NCI-H82 (cell line): ENCODE results near the gene TMEM107.

Experiments
- DNase-seq: peaks from one replicate; lab custom pipeline; 2025; lab: John Stamatoyannopoulos, UW

TMEM107 gene

GRCh38 chr17:8150194-8151119 is 25.7 kb downstream of the TMEM107 start:
- DNase-seq: no peak

- DNase-seq: no peak
Observed at GRCh38 chr17:8149419-8150193, 26.6 kb downstream of the TMEM107 start.

DNA sequence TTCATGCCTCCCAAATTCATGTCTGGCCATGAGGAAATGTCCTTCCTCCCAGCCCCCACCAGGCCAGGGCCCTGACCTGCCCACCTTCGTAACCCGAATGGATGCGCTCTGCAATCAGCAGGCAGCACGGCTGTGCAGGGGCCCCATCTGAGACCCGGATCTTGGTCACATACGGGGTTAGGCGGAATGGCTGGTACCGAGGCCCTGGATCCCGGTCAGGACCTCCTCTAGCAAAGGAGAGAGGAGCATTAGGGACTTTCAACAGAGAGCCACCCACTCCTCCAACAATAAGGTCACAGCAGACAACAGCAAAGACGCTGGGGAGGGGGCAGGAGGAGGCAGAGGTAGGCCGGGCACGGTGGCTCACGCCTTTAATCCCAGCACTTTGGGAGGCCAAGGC is 27.6 kb downstream of the TMEM107 start:
- no peak for DNase-seq

GRCh38 chr17:8147805-8148404 is 28.3 kb downstream of the TMEM107 start:
- DNase-seq: no peak

DNA sequence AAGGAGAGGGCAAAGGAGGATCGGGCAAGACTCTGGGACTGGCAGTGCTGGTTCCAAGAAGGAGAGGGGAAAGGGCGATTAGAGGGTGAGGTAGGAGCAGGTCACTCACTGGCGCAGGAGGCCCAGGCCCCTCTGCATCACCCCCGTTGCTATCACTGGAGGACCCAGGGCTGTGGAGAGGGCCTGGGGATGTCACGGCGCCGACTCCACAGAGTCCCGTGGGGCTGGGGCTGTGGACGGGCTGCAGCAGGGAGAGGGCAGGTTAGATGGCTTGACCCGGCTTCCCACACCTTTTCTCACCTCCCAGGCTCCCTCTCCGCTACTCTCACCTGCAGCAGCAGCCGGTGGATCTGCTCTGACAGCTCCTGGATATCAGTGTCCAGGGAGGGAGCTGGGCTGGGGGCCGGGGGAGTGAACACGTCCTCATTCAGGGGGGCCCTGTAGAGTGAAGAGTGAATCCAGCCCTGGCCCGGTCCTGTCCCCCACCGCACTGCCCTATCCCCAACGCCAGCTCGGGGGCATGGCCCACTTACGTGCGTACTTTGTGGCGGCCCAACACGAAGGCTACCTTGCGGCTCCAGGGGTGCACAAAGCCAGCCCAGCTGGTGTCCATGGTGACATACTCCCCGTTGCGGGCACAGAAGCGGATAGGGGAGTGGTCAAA is 28.9 kb downstream of the TMEM107 start:
- DNase-seq: no peak

- no peak for DNase-seq
Observed at GRCh38 chr17:8146381-8147140, 29.6 kb downstream of the TMEM107 start.

- DNase-seq: no peak
Observed at GRCh38 chr17:8145811-8146210, 30.4 kb downstream of the TMEM107 start.

- no peak for DNase-seq
Observed at GRCh38 chr17:8144401-8145231, 31.6 kb downstream of the TMEM107 start.

GRCh38 chr17:8143581-8144400 is 32.4 kb downstream of the TMEM107 start:
- no peak for DNase-seq

DNA sequence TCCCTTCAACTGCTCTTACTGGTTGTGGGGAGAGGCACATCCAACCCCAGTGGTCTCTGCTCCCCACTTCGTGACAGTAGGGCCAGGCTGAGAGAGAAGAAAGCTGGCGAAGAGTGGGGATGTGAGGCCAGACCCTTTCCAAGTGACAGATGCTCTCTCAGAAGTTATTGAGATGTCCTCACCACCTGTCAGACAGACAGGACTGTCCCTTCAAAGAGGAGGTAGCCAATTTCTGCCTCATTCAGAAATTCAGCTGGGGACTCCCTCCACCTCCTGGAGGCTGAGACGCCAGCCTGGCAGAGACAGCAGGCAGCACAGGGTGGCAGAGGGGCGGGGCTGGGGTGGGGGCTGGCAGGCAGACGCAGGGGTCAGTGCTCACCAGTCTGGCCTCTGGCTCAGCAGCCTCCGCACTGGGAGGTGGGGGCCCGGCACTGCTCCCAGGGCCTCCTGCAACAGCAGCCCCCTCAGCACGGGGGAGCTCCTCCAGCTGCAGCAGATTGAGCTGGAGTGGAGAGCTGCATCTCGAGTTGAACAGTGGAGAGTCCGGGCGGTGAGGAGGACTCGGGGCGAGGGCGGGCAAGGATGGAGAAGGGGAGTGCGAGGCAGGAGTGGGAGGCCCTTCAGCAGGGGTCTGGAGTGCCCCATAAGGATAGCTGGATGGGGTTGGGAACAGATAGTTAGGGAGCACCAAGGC is 33.1 kb downstream of the TMEM107 start:
- DNase-seq: no peak

- DNase-seq: no peak
Observed at GRCh38 chr17:8142158-8142886, 33.9 kb downstream of the TMEM107 start.

- DNase-seq: no peak
Observed at GRCh38 chr17:8141741-8142140, 34.4 kb downstream of the TMEM107 start.

DNA sequence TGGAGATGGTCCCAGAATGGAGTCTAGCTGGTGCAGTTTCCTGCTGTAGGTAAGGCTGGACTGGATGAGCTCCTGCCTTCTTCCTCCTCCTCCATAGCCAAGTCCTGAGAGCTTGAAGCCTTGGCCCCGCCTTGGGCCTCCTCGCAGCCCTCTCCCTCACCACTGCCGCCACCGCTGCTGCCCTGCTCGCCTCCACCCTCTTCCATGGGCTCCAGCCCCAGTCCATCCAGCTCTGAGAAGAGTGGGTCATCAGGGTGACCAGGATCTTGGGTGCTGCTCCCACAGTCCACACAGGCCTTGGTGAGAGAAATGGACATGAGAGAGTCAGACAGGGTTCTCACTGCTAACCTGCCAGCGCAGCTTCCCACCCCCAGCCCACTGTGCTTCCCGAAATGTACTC is 35.1 kb downstream of the TMEM107 start:
- no peak for DNase-seq

GRCh38 chr17:8140065-8141029 is 35.8 kb downstream of the TMEM107 start:
- DNase-seq: no peak

DNA sequence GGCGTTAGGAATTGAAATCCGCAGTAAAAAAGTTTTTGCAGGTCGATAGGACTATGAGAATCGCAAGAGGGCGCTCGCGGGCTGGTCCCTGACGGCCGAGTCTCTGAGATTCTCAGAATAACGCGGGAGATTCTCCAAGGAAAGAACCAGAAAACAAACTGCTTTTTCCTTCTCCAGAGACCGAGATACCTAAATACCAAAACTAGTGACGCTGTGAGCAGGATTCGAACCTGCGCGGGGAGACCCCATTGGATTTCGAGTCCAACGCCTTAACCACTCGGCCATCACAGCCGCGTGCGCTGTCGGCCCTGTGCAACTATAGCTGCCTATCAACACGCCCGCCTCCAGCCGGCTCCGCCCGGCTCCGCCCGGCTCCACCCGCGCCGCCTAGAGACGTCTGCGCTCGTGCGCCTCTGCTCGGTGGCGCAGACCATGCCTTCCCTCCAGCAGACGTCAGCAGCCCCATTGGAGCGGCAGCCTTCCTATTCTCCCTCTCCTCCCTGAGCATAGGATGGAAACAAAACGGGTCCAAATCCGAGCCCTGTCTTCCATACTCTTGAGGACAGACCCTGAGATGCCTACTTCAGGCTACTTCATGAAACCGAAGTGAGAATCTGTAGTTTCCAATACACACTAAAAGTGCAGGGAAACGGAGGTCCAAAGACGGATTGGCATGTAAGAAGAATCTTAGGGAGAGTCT is 37.4 kb downstream of the TMEM107 start:
- DNase-seq: peak; percentile 100

- no peak for DNase-seq
Observed at GRCh38 chr17:8138374-8138671, 37.9 kb downstream of the TMEM107 start.
